ENCODE results near the gene ASPM. TPM values are rescaled to one million over a fixed set of nuclear protein-coding genes. Genes with fewer than 3 reads are reported as not detected.

ASPM gene
- total RNA-seq, 2 donors from 2014 or later = 31.7 to 35.1 TPM

GRCh38 chr1:197183195-197183748, 36.8 kb upstream of the ASPM start:
- H3K4me1 ChIP-seq (ENCODE audit: control insufficient read depth, insufficient read depth, low read length) = no peaks in the 10 kb centered on the region
- TF ChIP-seq CTCF (conservative IDR thresholded peaks at IDR 0.05) = no peak
- Mint-ChIP-seq H3K27me3 (ENCODE audit: insufficient read depth) (no peaks in the 10 kb centered on the region), H3K4me3 (no peak overlapping the region), H3K4me1 (no peaks in the 10 kb centered on the region), H3K36me3 (ENCODE audit: low read depth) (peaks cover 31% of the 10 kb centered on the region), H3K27ac (no peak overlapping the region), H3K9me3 (no peaks in the 10 kb centered on the region)
- H3K27ac ChIP-seq (ENCODE audit: low read depth, low read length) = no peak overlapping the region
- H3K36me3 ChIP-seq (ENCODE audit: control insufficient read depth, insufficient read depth, low read length) = peaks cover 85% of the 10 kb centered on the region
- 94 to 100% methylated on average over 3 to 5 of the region's 5 CpGs for WGBS, 2 experiments (ENCODE audit: insufficient coverage in 1 of 2, insufficient read length in 1 of 2)
- DNase-seq = no peak
- no peak overlapping the region for H3K9ac ChIP-seq (ENCODE audit: extremely low read depth, low read length, poor library complexity, severe bottlenecking)
- H3K9me3 ChIP-seq (ENCODE audit: control insufficient read depth, low read length) = no peaks in the 10 kb centered on the region
- no peak overlapping the region for H3K4me3 ChIP-seq (ENCODE audit: low read length)
- H3K27me3 ChIP-seq (ENCODE audit: control insufficient read depth, insufficient read depth, low read length, poor library complexity, severe bottlenecking) = no peaks in the 10 kb centered on the region

GRCh38 chr1:197182716-197183115, 36.2 kb upstream of the ASPM start:
- DNase-seq = no peak
- H3K36me3 ChIP-seq (ENCODE audit: control insufficient read depth, insufficient read depth, low read length) = peaks cover 81% of the 10 kb centered on the region
- 92 to 100% methylated on average over 1 to 2 of the region's 3 CpGs for WGBS, 2 experiments (ENCODE audit: insufficient coverage in 1 of 2, insufficient read length in 1 of 2)
- no peak overlapping the region for H3K4me3 ChIP-seq (ENCODE audit: low read length)
- Mint-ChIP-seq H3K4me1 (no peaks in the 10 kb centered on the region), H3K36me3 (ENCODE audit: low read depth) (peaks cover 26% of the 10 kb centered on the region), H3K27me3 (ENCODE audit: insufficient read depth) (no peaks in the 10 kb centered on the region), H3K9me3 (no peaks in the 10 kb centered on the region), H3K27ac (no peak overlapping the region), H3K4me3 (no peak overlapping the region)
- no peaks in the 10 kb centered on the region for H3K9me3 ChIP-seq (ENCODE audit: control insufficient read depth, low read length)
- no peaks in the 10 kb centered on the region for H3K4me1 ChIP-seq (ENCODE audit: control insufficient read depth, insufficient read depth, low read length)
- H3K27ac ChIP-seq (ENCODE audit: low read depth, low read length) = no peak overlapping the region
- H3K9ac ChIP-seq (ENCODE audit: extremely low read depth, low read length, poor library complexity, severe bottlenecking) = no peak overlapping the region
- H3K27me3 ChIP-seq (ENCODE audit: control insufficient read depth, insufficient read depth, low read length, poor library complexity, severe bottlenecking) = no peaks in the 10 kb centered on the region
- no peak for TF ChIP-seq CTCF (conservative IDR thresholded peaks at IDR 0.05)

GRCh38 chr1:197181982-197182381, 35.5 kb upstream of the ASPM start:
- Histone ChIP-seq H3K4me3 (ENCODE audit: low read length) (no peak overlapping the region), H3K27me3 (ENCODE audit: control insufficient read depth, insufficient read depth, low read length, poor library complexity, severe bottlenecking) (no peaks in the 10 kb centered on the region), H3K9me3 (ENCODE audit: control insufficient read depth, low read length) (no peaks in the 10 kb centered on the region), H3K9ac (ENCODE audit: extremely low read depth, low read length, poor library complexity, severe bottlenecking) (no peak overlapping the region), H3K4me1 (ENCODE audit: control insufficient read depth, insufficient read depth, low read length) (no peaks in the 10 kb centered on the region), H3K27ac (ENCODE audit: low read depth, low read length) (no peak overlapping the region), H3K36me3 (ENCODE audit: control insufficient read depth, insufficient read depth, low read length) (peaks cover 80% of the 10 kb centered on the region)
- Mint-ChIP-seq H3K9me3 (no peaks in the 10 kb centered on the region), H3K27ac (no peak overlapping the region), H3K4me1 (no peaks in the 10 kb centered on the region), H3K36me3 (ENCODE audit: low read depth) (peaks cover 24% of the 10 kb centered on the region), H3K4me3 (no peak overlapping the region), H3K27me3 (ENCODE audit: insufficient read depth) (no peaks in the 10 kb centered on the region)
- DNase-seq = no peak
- 97 to 100% methylated on average over 1 to 3 of the region's 3 CpGs for WGBS, 2 experiments (ENCODE audit: insufficient coverage in 1 of 2, insufficient read length in 1 of 2)
- no peak for TF ChIP-seq CTCF (conservative IDR thresholded peaks at IDR 0.05)

Data from endodermal cell (in vitro differentiated cells).